IMR-90 (cell line): ENCODE measurements around the gene NEFH. TPM values are rescaled to one million over a fixed set of nuclear protein-coding genes. Genes with fewer than 3 reads are reported as not detected.

Experiments
- ATAC-seq: fragments of 200-7000 bp; cut with Tn5 transposase; 2 replicates; pipeline ENCODE4 v1.9.1; 2020; ENCODE audit warnings: low read depth, mild to moderate bottlenecking, moderate library complexity
- Bru-seq: library from RNA; stranded (reverse); fragments of 400-500 nt; gene quantifications from one replicate; lab custom pipeline; 2021; lab: Mats Ljungman, UMichigan
- BruChase-seq, 2 experiments: library from RNA; stranded (reverse); fragments of 400-500 nt; gene quantifications; one replicate each; lab custom pipeline; 2021; lab: Mats Ljungman, UMichigan
- BruUV-seq: library from RNA; stranded (reverse); fragments of 400-500 nt; replicated peaks from 2 replicates; lab custom pipeline; 2021; lab: Mats Ljungman, UMichigan
- CTCF ChIA-PET: fragments of 300-600 bp; formaldehyde crosslinking; extraction: SDS; loops from one replicate; lab custom pipeline; 2021; ENCODE audit warnings: antibody characterized with exemption; lab: Yijun Ruan, JAX
- POLR2A ChIA-PET: fragments of 300-600 bp; sonication (Branson Sonifier 250); formaldehyde crosslinking; loops from one replicate; lab custom pipeline; 2022; ENCODE audit warnings: antibody characterized with exemption; ENCODE audit not compliant: unreplicated experiment; lab: Charles Lee
- DNase-seq: peaks from one replicate; pipeline ENCODE4 v3.0.0; 2013
- H2AFZ ChIP-seq: replicated peaks from 2 replicates; pipeline ENCODE3; 2013; ENCODE audit warnings: low read length, mild to moderate bottlenecking; ENCODE audit not compliant: poor library complexity
- H2AK5ac ChIP-seq: 2 replicates; pipeline ENCODE4 v1.6.1; 2013; ENCODE audit warnings: low read depth, low read length, inconsistent platforms
- H2AK9ac ChIP-seq: replicated peaks from 2 replicates; pipeline ENCODE3; 2013; ENCODE audit warnings: mild to moderate bottlenecking, low read depth, low read length, moderate library complexity; ENCODE audit not compliant: poor library complexity
- H2BK120ac ChIP-seq: 2 replicates; pipeline ENCODE4 v1.6.1; 2013; ENCODE audit warnings: low read depth, low read length, inconsistent platforms
- H2BK15ac ChIP-seq: 3 replicates; pipeline ENCODE4 v1.6.1; 2013; ENCODE audit warnings: low read depth, low read length, inconsistent platforms
- H2BK20ac ChIP-seq: 2 replicates; pipeline ENCODE4 v1.6.1; 2013; ENCODE audit warnings: low read depth, mild to moderate bottlenecking, inconsistent platforms, low read length, moderate library complexity
- H2BK5ac ChIP-seq: 2 replicates; pipeline ENCODE4 v1.6.1; 2013; ENCODE audit warnings: mild to moderate bottlenecking, low read depth, low read length, inconsistent platforms; ENCODE audit not compliant: poor library complexity, severe bottlenecking
- H3K14ac ChIP-seq: replicated peaks from 2 replicates; pipeline ENCODE4 v1.6.1; 2013; ENCODE audit warnings: low read depth, low read length, inconsistent platforms
- H3K18ac ChIP-seq: 2 replicates; pipeline ENCODE4 v1.6.1; 2013; ENCODE audit warnings: low read depth, low read length, control low read depth
- H3K23ac ChIP-seq: 2 replicates; pipeline ENCODE4 v1.6.1; 2013; ENCODE audit warnings: low read depth, low read length, inconsistent platforms
- H3K27ac ChIP-seq: 2 replicates; pipeline ENCODE4 v1.5.1; 2013; ENCODE audit warnings: mild to moderate bottlenecking, control low read depth, low read length; ENCODE audit not compliant: insufficient read depth
- H3K27me3 ChIP-seq: 2 replicates; pipeline ENCODE4 v1.6.1; 2013; ENCODE audit warnings: low read length; ENCODE audit not compliant: control insufficient read depth, insufficient read depth
- H3K36me3 ChIP-seq: 2 replicates; pipeline ENCODE4 v1.6.1; 2013; ENCODE audit warnings: low read length, mixed read lengths; ENCODE audit not compliant: control insufficient read depth, insufficient read depth
- H3K4ac ChIP-seq: 2 replicates; pipeline ENCODE4 v1.6.1; 2013; ENCODE audit warnings: low read depth, low read length, inconsistent platforms
- H3K4me1 ChIP-seq: 2 replicates; pipeline ENCODE4 v1.6.1; 2013; ENCODE audit warnings: low read length, mixed read lengths; ENCODE audit not compliant: control insufficient read depth, insufficient read depth
- H3K4me2 ChIP-seq: 2 replicates; pipeline ENCODE4 v1.6.1; 2013; ENCODE audit warnings: low read depth, mild to moderate bottlenecking, control low read depth, low read length, moderate library complexity
- H3K4me3 ChIP-seq: 2 replicates; pipeline ENCODE4 v1.5.1; 2013; ENCODE audit warnings: low read depth, mild to moderate bottlenecking, control low read depth, low read length, moderate library complexity; ENCODE audit not compliant: insufficient read depth
- H3K56ac ChIP-seq: 2 replicates; pipeline ENCODE4 v1.6.1; 2013; ENCODE audit warnings: low read length, inconsistent platforms; ENCODE audit not compliant: insufficient read depth; ENCODE audit errors: extremely low read depth
- H3K79me1 ChIP-seq, 2 experiments: 2 replicates each; pipeline ENCODE4 v1.6.1; 2013; ENCODE audit warnings: low read length in 2 of 2, inconsistent platforms in 1 of 2, low read depth in 1 of 2
- H3K9ac ChIP-seq: 2 replicates; pipeline ENCODE4 v1.6.1; 2013; ENCODE audit warnings: low read depth, low read length, control low read depth
- H3K9me1 ChIP-seq: 2 replicates; pipeline ENCODE4 v1.6.1; 2013; ENCODE audit warnings: low read length, inconsistent platforms; ENCODE audit not compliant: insufficient read depth
- H3K9me3 ChIP-seq: 2 replicates; pipeline ENCODE4 v1.6.1; 2013; ENCODE audit warnings: low read length; ENCODE audit not compliant: control insufficient read depth, insufficient read depth
- H4K20me1 ChIP-seq: 2 replicates; pipeline ENCODE4 v1.6.1; 2013; ENCODE audit warnings: low read length, inconsistent platforms; ENCODE audit not compliant: insufficient read depth
- H4K5ac ChIP-seq: 2 replicates; pipeline ENCODE4 v1.6.1; 2013; ENCODE audit warnings: mild to moderate bottlenecking, low read depth, low read length, control low read depth
- H4K8ac ChIP-seq, 2 experiments: 2 replicates each; pipeline ENCODE4 v1.6.1; 2013; ENCODE audit warnings: low read depth in 2 of 2, low read length in 2 of 2, control low read depth in 1 of 2, inconsistent platforms in 1 of 2
- H4K91ac ChIP-seq: 2 replicates; pipeline ENCODE4 v1.6.1; 2013; ENCODE audit warnings: low read depth, low read length, inconsistent platforms; ENCODE audit not compliant: insufficient read depth
- CEBPB ChIP-seq: IDR thresholded peaks from 2 replicates; pipeline ENCODE4 v1.6.1; 2012; ENCODE audit warnings: low read depth, low read length, improper control_type of control experiment
- MXI1 ChIP-seq: IDR thresholded peaks from 2 replicates; pipeline ENCODE4 v1.6.1; 2012; ENCODE audit warnings: low read depth, mild to moderate bottlenecking, low read length, moderate library complexity, borderline replicate concordance
- RFX5 ChIP-seq: IDR thresholded peaks from 2 replicates; pipeline ENCODE4 v1.8.0; 2012; ENCODE audit warnings: low read depth, mild to moderate bottlenecking, low read length, moderate library complexity
- WGBS, 2 experiments: methylation state at CpG; one replicate each; pipeline versions ENCODE4 v1.1.5 to v1.1.7; 2013; ENCODE audit warnings: missing lambda C conversion rate in 2 of 2; ENCODE audit not compliant: insufficient read length in 1 of 2; ENCODE audit errors: extremely low coverage in 2 of 2; 5-methylcytosine and 5-hydroxymethylcytosine counted together
- dilution Hi-C: fragments of 300-500 bp; cut with HindIII; formaldehyde crosslinking; loops from one replicate; pipeline ENCODE4 v1.14.3; 2018; ENCODE audit warnings: low sequenced_read_pairs; ENCODE audit not compliant: unreplicated experiment
- in situ Hi-C: fragments of 300-500 bp; cut with MboI; formaldehyde crosslinking; loops from 3 replicates; pipeline ENCODE4 v1.14.3; 2019; ENCODE audit warnings: low sequenced_read_pairs, inconsistent platforms, mixed read lengths
- intact Hi-C: fragments of 100-400 bp; cut with micrococcal nuclease; formaldehyde crosslinking; loops from 2 replicates; pipeline ENCODE4 v1.10.0; 2022
- long read RNA-seq: library from polyadenylated mRNA; unstranded; transcript quantifications from one replicate; pipeline ENCODE4 v2.0.0, GENCODE V29; 2021; ENCODE audit not compliant: unreplicated experiment
- polyA plus RNA-seq, 3 experiments: library from polyadenylated mRNA; depleted of rRNA; stranded (reverse); fragments of >200 nt; gene quantifications; 2 replicates each; pipeline ENCODE4 v1.2.3, GENCODE V29; 2012; ENCODE audit warnings: low replicate concordance in 1 of 3
- total RNA-seq: library from RNA; depleted of rRNA; stranded (reverse); fragments of >200 nt; gene quantifications from 2 replicates; pipeline ENCODE4 v1.2.3, GENCODE V29; 2012; rRNA removed

Gene NEFH, protein sequence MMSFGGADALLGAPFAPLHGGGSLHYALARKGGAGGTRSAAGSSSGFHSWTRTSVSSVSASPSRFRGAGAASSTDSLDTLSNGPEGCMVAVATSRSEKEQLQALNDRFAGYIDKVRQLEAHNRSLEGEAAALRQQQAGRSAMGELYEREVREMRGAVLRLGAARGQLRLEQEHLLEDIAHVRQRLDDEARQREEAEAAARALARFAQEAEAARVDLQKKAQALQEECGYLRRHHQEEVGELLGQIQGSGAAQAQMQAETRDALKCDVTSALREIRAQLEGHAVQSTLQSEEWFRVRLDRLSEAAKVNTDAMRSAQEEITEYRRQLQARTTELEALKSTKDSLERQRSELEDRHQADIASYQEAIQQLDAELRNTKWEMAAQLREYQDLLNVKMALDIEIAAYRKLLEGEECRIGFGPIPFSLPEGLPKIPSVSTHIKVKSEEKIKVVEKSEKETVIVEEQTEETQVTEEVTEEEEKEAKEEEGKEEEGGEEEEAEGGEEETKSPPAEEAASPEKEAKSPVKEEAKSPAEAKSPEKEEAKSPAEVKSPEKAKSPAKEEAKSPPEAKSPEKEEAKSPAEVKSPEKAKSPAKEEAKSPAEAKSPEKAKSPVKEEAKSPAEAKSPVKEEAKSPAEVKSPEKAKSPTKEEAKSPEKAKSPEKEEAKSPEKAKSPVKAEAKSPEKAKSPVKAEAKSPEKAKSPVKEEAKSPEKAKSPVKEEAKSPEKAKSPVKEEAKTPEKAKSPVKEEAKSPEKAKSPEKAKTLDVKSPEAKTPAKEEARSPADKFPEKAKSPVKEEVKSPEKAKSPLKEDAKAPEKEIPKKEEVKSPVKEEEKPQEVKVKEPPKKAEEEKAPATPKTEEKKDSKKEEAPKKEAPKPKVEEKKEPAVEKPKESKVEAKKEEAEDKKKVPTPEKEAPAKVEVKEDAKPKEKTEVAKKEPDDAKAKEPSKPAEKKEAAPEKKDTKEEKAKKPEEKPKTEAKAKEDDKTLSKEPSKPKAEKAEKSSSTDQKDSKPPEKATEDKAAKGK
- total RNA-seq (1.3 and 1.7 TPM in 2 replicates), polyA plus RNA-seq (2012; rRNA removed) (2.7 and 2.9 TPM in 2 replicates), Bru-seq, nascent RNA (percentile 35 among the genes with signal in this experiment), BruChase-seq, experiment 1, labeled RNA remaining after a 6-hour chase (percentile 43 among the genes with signal in this experiment), BruChase-seq, experiment 2, labeled RNA remaining after a 2-hour chase (percentile 24 among the genes with signal in this experiment)
- 1.0 and 1.3 TPM in 2 replicates for polyA plus RNA-seq (2012; cell fraction: cytosol; rRNA removed)
- polyA plus RNA-seq (2012; cell fraction: nucleus; rRNA removed; ENCODE audit: low replicate concordance) = 0.35 and 0.55 TPM in 2 replicates
- long read RNA-seq = 0 reads

GRCh38 chr22:29479417-29480261 lies at the start of gene NEFH:
NEFH (plus strand) TSS chr22:29480218; CDS start chr22:29480263, 45 bp downstream.
- ATAC-seq = no peak
- Histone ChIP-seq H3K23ac (no peak within 1 kb of the TSS), H2BK5ac (no peak within 1 kb of the TSS), H4K5ac (no peak within 1 kb of the TSS), H2AFZ (peak within 1 kb of the TSS; percentile 77), H3K36me3 (no peaks in the 10 kb centered on the region), H2AK5ac (no peak within 1 kb of the TSS), H2AK9ac (no peak within 1 kb of the TSS), H3K9me3 (no peaks in the 10 kb centered on the region), H3K9me1 (no peaks in the 10 kb centered on the region), H3K18ac (no peak within 1 kb of the TSS), H3K14ac (no peak within 1 kb of the TSS), H3K4me3 (peak within 1 kb of the TSS; percentile 31), H3K56ac (no peak within 1 kb of the TSS), H2BK20ac (no peak within 1 kb of the TSS), H3K4me2 (no peak within 1 kb of the TSS; the same call in 1 of the 2 replicates), H2BK120ac (no peak within 1 kb of the TSS), H4K8ac (no peak within 1 kb of the TSS), H3K4me1 (no peaks in the 10 kb centered on the region), H3K79me1 (no peaks in the 10 kb centered on the region), H3K9ac (no peak within 1 kb of the TSS), H4K91ac (no peak within 1 kb of the TSS), H3K27me3 (peaks cover 66% of the 10 kb centered on the region), H4K20me1 (peaks cover 13% of the 10 kb centered on the region; the same call in 1 of the 2 replicates), H3K4ac (no peak within 1 kb of the TSS), H2BK15ac (no peak within 1 kb of the TSS), H3K27ac (no peak within 1 kb of the TSS)
- dilution Hi-C loops = no loop called here
- ChIA-PET CTCF (no interaction called here), POLR2A (no interaction called here)
- WGBS, 2 experiments = 6% methylated on average over 34 of the region's 48 CpGs; no CpG with 5 or more reads in 1 of the 2 experiments
- in situ Hi-C loops = no loop called here
- DNase-seq = no peak
- TF ChIP-seq CEBPB = no peak
- TF ChIP-seq RFX5 = no peak
- TF ChIP-seq MXI1 = no peak
- no TSS peak for BruUV-seq
- intact Hi-C loops = no loop called here
